ENCODE results near the gene ZNF670.

- no peak for TF ChIP-seq CTCF (IDR thresholded peaks at IDR 0.05)
- no peak for TF ChIP-seq POLR2A (IDR thresholded peaks at IDR 0.05)
These were observed 8.6 kb upstream of the ZNF670 start for GRCh38 chr1:247087256-247087655.

Data from breast epithelium (tissue), 3 donors.